GM19455 (cell line): ENCODE measurements around the gene DBR1.

Experiments used
- ATAC-seq: cut with Tn5 transposase; IDR thresholded peaks from one replicate; pipeline ENCODE4 v1.9.1; 2021; ENCODE audit not compliant: unreplicated experiment

Gene DBR1

GRCh38 chr3:138125548-138126221 is 49.0 kb downstream of the DBR1 start:
- no peak for ATAC-seq

GRCh38 chr3:138124706-138125355 is 49.9 kb downstream of the DBR1 start:
- no peak for ATAC-seq

- ATAC-seq: no peak
These were observed 50.5 kb downstream of the DBR1 start for GRCh38 chr3:138124188-138124587.

- ATAC-seq: no peak
These were observed 55.3 kb downstream of the DBR1 start for GRCh38 chr3:138119423-138119766.

- peak; percentile 64 for ATAC-seq
These were observed 55.9 kb downstream of the DBR1 start for GRCh38 chr3:138118612-138119422.

GRCh38 chr3:138114988-138115971 is 59.4 kb downstream of the DBR1 start, which contains the start of gene DZIP1L:
DZIP1L (minus strand) TSS chr3:138115608; CDS start chr3:138103971, 11,637 bp downstream.
- peak; percentile 82 for ATAC-seq

- no peak for ATAC-seq
These were observed 60.2 kb downstream of the DBR1 start for GRCh38 chr3:138114431-138114918.

- no peak for ATAC-seq
These were observed 61.4 kb downstream of the DBR1 start for GRCh38 chr3:138113326-138113725.

- ATAC-seq: no peak
These were observed 62.4 kb downstream of the DBR1 start for GRCh38 chr3:138112362-138112761.
